SK-N-SH (cell line): Measurements from ENCODE around the gene SPTAN1. TPM values are rescaled to one million over a fixed set of nuclear protein-coding genes. Genes with fewer than 3 reads are reported as not detected.

Source experiments
- CTCF ChIA-PET: fragments of 300-600, 350-600 bp; formaldehyde crosslinking; extraction: SDS; loops from one replicate; lab custom pipeline; 2021; lab: Yijun Ruan, JAX
- POLR2A ChIA-PET: fragments of 350-600 bp; sonication (Branson Sonifier 250); formaldehyde crosslinking; extraction: SDS; loops from one replicate; lab custom pipeline; 2020; ENCODE audit warnings: antibody characterized with exemption, inconsistent platforms; lab: Yijun Ruan, JAX
- DNase-seq: peaks from one replicate; pipeline ENCODE4 v3.0.0; 2012
- H2AFZ ChIP-seq: fragments of 200-600 bp; sonication (generic); 2 replicates; pipeline ENCODE4 v1.8.1; 2016; ENCODE audit warnings: antibody characterized with exemption, mild to moderate bottlenecking, low read depth
- H3F3A ChIP-seq: fragments of 200-600 bp; sonication (generic); replicated peaks from 2 replicates; pipeline ENCODE3; 2016; ENCODE audit warnings: antibody characterized with exemption, mild to moderate bottlenecking; ENCODE audit not compliant: insufficient read depth
- H3K27ac ChIP-seq, 2 experiments: fragments of 200-500 bp in 1 of 2; fragments of 200-600 bp in 1 of 2; sonication (Bioruptor generic) in 1 of 2; sonication (generic), shearing (Covaris generic) in 1 of 2; 2 replicates each; pipeline versions ENCODE4 v1.5.1 to v1.6.1; 2014 to 2016; ENCODE audit warnings: low read depth in 2 of 2, inconsistent platforms in 1 of 2, low read length in 1 of 2, mild to moderate bottlenecking in 1 of 2, mixed read lengths in 1 of 2
- H3K27me3 ChIP-seq: fragments of 200-600 bp; sonication (generic), shearing (Covaris generic); 2 replicates; pipeline ENCODE4 v1.6.1; 2016; ENCODE audit warnings: mixed run types; ENCODE audit not compliant: insufficient read depth
- H3K36me3 ChIP-seq, 2 experiments: fragments of 200-500 bp in 1 of 2; fragments of 200-600 bp in 1 of 2; sonication (Bioruptor generic) in 1 of 2; sonication (generic) in 1 of 2; replicated peaks in 1 of 2; 2 replicates each; pipeline versions ENCODE3 to v1.5.1; 2014 to 2016; ENCODE audit warnings: low read length in 1 of 2, mild to moderate bottlenecking in 1 of 2; ENCODE audit not compliant: insufficient read depth in 2 of 2, control insufficient read depth in 1 of 2
- H3K4me1 ChIP-seq, 2 experiments: fragments of 200-500 bp in 1 of 2; fragments of 200-600 bp in 1 of 2; sonication (Bioruptor generic) in 1 of 2; sonication (generic), shearing (Covaris generic) in 1 of 2; 2 replicates each; pipeline versions ENCODE4 v1.5.1 to v1.6.1; 2014 to 2016; ENCODE audit warnings: low read depth in 1 of 2, low read length in 1 of 2, mixed run types in 1 of 2; ENCODE audit not compliant: insufficient read depth in 2 of 2, control insufficient read depth in 1 of 2
- H3K4me2 ChIP-seq: fragments of 200-600 bp; sonication (generic), shearing (Covaris generic); 2 replicates; pipeline ENCODE4 v1.6.1; 2017; ENCODE audit warnings: mixed run types
- H3K4me3 ChIP-seq, 2 experiments: fragments of 200-500 bp in 1 of 2; fragments of 200-600 bp in 1 of 2; sonication (Bioruptor generic) in 1 of 2; sonication (generic), shearing (Covaris generic) in 1 of 2; 2 replicates each; pipeline versions ENCODE4 v1.5.1 to v1.8.1; 2014 to 2016; ENCODE audit warnings: low read depth in 2 of 2, inconsistent platforms in 1 of 2, low read length in 1 of 2, mild to moderate bottlenecking in 1 of 2, mixed read lengths in 1 of 2, moderate library complexity in 1 of 2
- H3K79me2 ChIP-seq: fragments of 200-600 bp; sonication (generic); 2 replicates; pipeline ENCODE4 v1.8.1; 2017; ENCODE audit warnings: mild to moderate bottlenecking; ENCODE audit not compliant: insufficient read depth
- H3K9ac ChIP-seq: fragments of 200-600 bp; sonication (generic); 2 replicates; pipeline ENCODE4 v1.6.1; 2017; ENCODE audit warnings: mixed run types
- H3K9me2 ChIP-seq: fragments of 200-600 bp; sonication (generic); 2 replicates; pipeline ENCODE4 v1.6.1; 2017; ENCODE audit warnings: mixed run types
- H3K9me3 ChIP-seq: fragments of 200-600 bp; sonication (generic); 2 replicates; pipeline ENCODE4 v1.6.1; 2017; ENCODE audit warnings: mixed run types, mild to moderate bottlenecking, moderate library complexity
- H4K20me1 ChIP-seq: fragments of 200-600 bp; sonication (generic); 2 replicates; pipeline ENCODE4 v1.6.1; 2017; ENCODE audit warnings: mild to moderate bottlenecking, mixed run types; ENCODE audit not compliant: insufficient read depth
- CHD2 ChIP-seq: fragments of 150-350 bp; IDR thresholded peaks from 2 replicates; pipeline ENCODE4 v1.6.1; 2018; ENCODE audit warnings: low read length; ENCODE audit not compliant: partially characterized antibody
- CTCF ChIP-seq: fragments of 200-600 bp; sonication (generic); IDR thresholded peaks from 2 replicates; pipeline ENCODE4 v1.6.1; 2017; ENCODE audit warnings: antibody characterized with exemption, mild to moderate bottlenecking, moderate library complexity
- EP300 ChIP-seq, 2 experiments: IDR thresholded peaks; 2 replicates each; pipeline versions ENCODE4 v1.4.0 to v1.6.1; 2012; ENCODE audit warnings: borderline replicate concordance in 1 of 2, low read depth in 1 of 2, low read length in 1 of 2
- EZH2phosphoT487 ChIP-seq: fragments of 200-600 bp; sonication (generic); IDR thresholded peaks from 2 replicates; pipeline ENCODE4 v1.6.1; 2017; ENCODE audit warnings: low read depth, mixed run types, mild to moderate bottlenecking, antibody characterized with exemption, moderate library complexity, borderline replicate concordance
- GABPA ChIP-seq: IDR thresholded peaks from 2 replicates; pipeline ENCODE4 v1.4.0; 2012; ENCODE audit warnings: low read depth, mild to moderate bottlenecking
- IRF3 ChIP-seq: fragments of 150-350 bp; IDR thresholded peaks from 2 replicates; pipeline ENCODE4 v1.6.1; 2016; ENCODE audit warnings: mild to moderate bottlenecking, low read depth, low read length
- MEF2A ChIP-seq: IDR thresholded peaks from 2 replicates; pipeline ENCODE4 v1.4.0; 2012; ENCODE audit warnings: low read depth, borderline replicate concordance
- NFIC ChIP-seq: IDR thresholded peaks from 2 replicates; pipeline ENCODE4 v1.4.0; 2012; ENCODE audit warnings: borderline replicate concordance
- POLR2AphosphoS5 ChIP-seq: IDR thresholded peaks from 2 replicates; pipeline ENCODE4 v1.6.1; 2012; ENCODE audit warnings: low read depth, low read length
- RAD21 ChIP-seq: IDR thresholded peaks from 2 replicates; pipeline ENCODE4 v1.6.1; 2012; ENCODE audit warnings: mild to moderate bottlenecking, low read length
- RFX5 ChIP-seq: IDR thresholded peaks from 2 replicates; pipeline ENCODE4 v1.6.1; 2012; ENCODE audit warnings: mild to moderate bottlenecking, improper control_type of control experiment, low read length
- SIN3A ChIP-seq: IDR thresholded peaks from 2 replicates; pipeline ENCODE4 v1.6.1; 2012; ENCODE audit warnings: low read depth, mild to moderate bottlenecking, low read length, moderate library complexity, borderline replicate concordance
- WGBS: methylation state at CpG from one replicate; pipeline ENCODE4 v1.1.6; 2017; ENCODE audit warnings: low lambda C conversion rate; 5-methylcytosine and 5-hydroxymethylcytosine counted together
- polyA plus RNA-seq, 3 experiments: library from polyadenylated mRNA; depleted of rRNA; stranded (reverse); fragments of >200 nt; gene quantifications; 2 replicates each; pipeline ENCODE4 v1.2.3, GENCODE V29; 2012

Gene SPTAN1
- polyA plus RNA-seq, 1 of the 3 experiments (the other 2 are of a cell fraction), result 177 TPM

GRCh38 chr9:128523199-128523925 is 29.0 kb upstream of the SPTAN1 start:
- WGBS, result 43% methylated on average over 12 of the region's 13 CpGs
- TF ChIP-seq NFIC, result peak; percentile 23; the same call in 1 of the 2 replicates
- no peak for TF ChIP-seq CHD2
- peak; percentile 9; the same call in 1 of the 2 replicates for TF ChIP-seq RAD21
- H4K20me1 ChIP-seq, result no peaks in the 10 kb centered on the region
- no peaks in the 10 kb centered on the region for H3K27me3 ChIP-seq
- peaks cover 20 to 26% of the 10 kb centered on the region in 2 experiments for H3K36me3 ChIP-seq
- no peaks in the 10 kb centered on the region for H3K79me2 ChIP-seq
- peak overlapping the region; percentile 1; the same call in 1 of the 2 replicates for H2AFZ ChIP-seq
- no peaks in the 10 kb centered on the region for H3K9me2 ChIP-seq
- DNase-seq, result peak; percentile 87
- no peak overlapping the region for H3K9ac ChIP-seq
- ChIA-PET POLR2A (interaction anchor here (0.6 to 1.5 kb wide), 4 partner anchors 15 to 1389 kb away, joined by 3 to 4 read pairs (median 3); no protein-coding TSS in a partner anchor), CTCF (interaction anchor here (0.9 to 1.5 kb wide), 2 partner anchors 28 to 85 kb away, joined by 3 to 4 read pairs; no protein-coding TSS in a partner anchor)
- peaks cover 8 to 9% of the 10 kb centered on the region in 2 experiments; a peak in 3 of 4 replicates for H3K4me1 ChIP-seq
- no peak overlapping the region for H3K4me3 ChIP-seq
- peak overlapping the region; percentile 51 to 87 for H3K27ac ChIP-seq
- no peaks in the 10 kb centered on the region for H3K9me3 ChIP-seq
- no peaks in the 10 kb centered on the region for H3F3A ChIP-seq
- peak overlapping the region; percentile 9; the same call in 1 of the 2 replicates for H3K4me2 ChIP-seq

DNA sequence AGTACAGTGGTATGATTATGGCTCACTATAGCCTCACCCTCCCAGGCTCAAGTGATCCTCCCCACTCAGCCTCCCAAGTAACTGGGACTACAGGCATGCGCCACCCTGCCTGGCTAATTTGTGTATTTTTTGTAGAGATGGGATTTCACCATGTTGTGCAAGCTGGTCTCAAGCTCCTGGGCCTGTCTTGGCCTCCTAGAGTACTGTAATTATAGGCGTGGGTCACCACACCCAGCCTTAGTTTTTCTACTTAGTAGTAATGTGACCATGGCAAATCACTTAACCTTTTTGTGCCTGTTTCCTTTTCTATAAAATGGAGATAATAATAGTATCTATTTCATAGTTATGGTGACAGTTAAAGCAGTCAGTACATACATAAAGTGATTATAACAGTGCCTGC is 25.7 kb upstream of the SPTAN1 start:
- Histone ChIP-seq H3K4me2 (no peak overlapping the region), H3K9ac (no peak overlapping the region), H3K27me3 (no peaks in the 10 kb centered on the region), H3K36me3 (peaks cover 29 to 35% of the 10 kb centered on the region in 2 experiments), H3K9me3 (no peaks in the 10 kb centered on the region), H3F3A (no peaks in the 10 kb centered on the region), H2AFZ (no peak overlapping the region), H3K4me1 (peaks cover 8 to 9% of the 10 kb centered on the region in 2 experiments; a peak in 3 of 4 replicates), H3K27ac (no peak overlapping the region), H4K20me1 (no peaks in the 10 kb centered on the region), H3K9me2 (no peaks in the 10 kb centered on the region), H3K79me2 (no peaks in the 10 kb centered on the region), H3K4me3 (no peak overlapping the region)
- no peak for TF ChIP-seq EP300 (IDR thresholded peaks at IDR 0.05; ENCODE audit: borderline replicate concordance in 1 of 2, low read depth in 1 of 2, low read length in 1 of 2)
- POLR2A ChIA-PET, result no interaction called here
- WGBS, result 98% methylated on average over 2 of the region's 2 CpGs
- CTCF ChIA-PET, result interaction anchor here (1.0 kb wide), 1 partner anchor 175 kb away, joined by 4 read pairs; the partner anchor contains the start of gene PKN3
- no peak for DNase-seq

GRCh38 chr9:128528445-128529160 is 23.8 kb upstream of the SPTAN1 start:
- Histone ChIP-seq H3K27me3 (no peaks in the 10 kb centered on the region), H3K9ac (no peak overlapping the region), H3K9me2 (no peaks in the 10 kb centered on the region), H2AFZ (no peak overlapping the region), H3K27ac (no peak overlapping the region), H3K9me3 (no peaks in the 10 kb centered on the region), H3K4me1 (peaks cover under 1 to 1% of the 10 kb centered on the region in 2 experiments; a peak in 2 of 4 replicates), H3K79me2 (no peaks in the 10 kb centered on the region), H3K36me3 (peaks cover 33 to 44% of the 10 kb centered on the region in 2 experiments), H3K4me3 (no peak overlapping the region), H4K20me1 (no peaks in the 10 kb centered on the region), H3F3A (no peaks in the 10 kb centered on the region), H3K4me2 (no peak overlapping the region)
- POLR2A ChIA-PET, result no interaction called here
- CTCF ChIA-PET, result no interaction called here
- WGBS, result 87% methylated on average over 15 of the region's 15 CpGs
- TF ChIP-seq MEF2A (no peak), CTCF (no peak), SIN3A (no peak), GABPA (no peak), POLR2AphosphoS5 (no peak), IRF3 (no peak), RFX5 (no peak), CHD2 (no peak), EZH2phosphoT487 (no peak)
- no peak for DNase-seq
